Endometrial microvascular endothelial cells (primary cell): ENCODE measurements around the gene THEM4. TPM values are rescaled to one million over a fixed set of nuclear protein-coding genes. Genes with fewer than 3 reads are reported as not detected.
"Not testable (repeated sequence)": the region's sequence is repeated elsewhere in the genome, so short reads cannot be mapped to it uniquely, and the experiment has no call there.

ENCODE experiments used
- in situ Hi-C: cut with HindIII; loops from 2 replicates; pipeline ENCODE4 v1.10.0; 2017; ENCODE audit warnings: low sequenced_read_pairs, low pct_unique_long_range_greater_than_20kb; ENCODE audit errors: inconsistent ontology term
- total RNA-seq: library from RNA; depleted of rRNA; stranded (reverse); fragments of >200 nt; gene quantifications from one replicate; pipeline ENCODE4 v1.2.3, GENCODE V29; 2015; ENCODE audit errors: inconsistent ontology term

THEM4 gene
- total RNA-seq, 1 donor from 2014 or later = 18.0 TPM

GRCh38 chr1:151871284-151872030 lies 37.9 kb downstream of the THEM4 start:
- in situ Hi-C loops = no loop called here

GRCh38 chr1:151868486-151868885 lies 40.8 kb downstream of the THEM4 start:
- in situ Hi-C loops = no loop called here

DNA sequence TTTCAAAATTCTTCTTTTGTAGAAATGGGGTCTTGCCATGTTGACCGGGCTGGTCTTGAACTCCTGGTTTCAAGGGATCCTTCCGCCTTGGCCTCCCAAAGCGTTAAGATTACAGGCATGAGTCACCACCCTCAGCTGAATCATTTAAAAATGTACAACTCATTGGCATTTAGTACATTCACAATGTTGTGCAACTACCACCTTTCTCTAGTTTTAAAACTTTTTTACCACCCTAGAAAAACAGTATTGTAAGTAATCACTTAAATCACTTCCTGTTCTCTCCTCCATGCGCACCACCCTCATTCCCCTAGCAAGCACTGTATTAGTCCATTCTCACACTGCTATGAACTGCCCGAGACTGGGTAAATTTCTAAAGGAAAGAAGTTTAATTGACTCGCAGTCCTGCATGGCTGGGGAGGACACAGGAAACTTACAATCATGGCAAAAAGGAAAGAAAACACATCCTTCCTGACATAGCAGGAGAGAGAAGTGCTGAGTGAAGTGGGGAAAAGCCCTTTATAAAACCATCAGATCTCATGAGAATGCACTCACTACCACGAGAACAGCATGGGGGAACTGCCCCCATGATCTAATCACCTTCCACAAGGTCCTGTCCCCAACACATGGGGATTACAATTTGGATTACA lies 41.4 kb downstream of the THEM4 start:
- in situ Hi-C loops = no loop called here

DNA sequence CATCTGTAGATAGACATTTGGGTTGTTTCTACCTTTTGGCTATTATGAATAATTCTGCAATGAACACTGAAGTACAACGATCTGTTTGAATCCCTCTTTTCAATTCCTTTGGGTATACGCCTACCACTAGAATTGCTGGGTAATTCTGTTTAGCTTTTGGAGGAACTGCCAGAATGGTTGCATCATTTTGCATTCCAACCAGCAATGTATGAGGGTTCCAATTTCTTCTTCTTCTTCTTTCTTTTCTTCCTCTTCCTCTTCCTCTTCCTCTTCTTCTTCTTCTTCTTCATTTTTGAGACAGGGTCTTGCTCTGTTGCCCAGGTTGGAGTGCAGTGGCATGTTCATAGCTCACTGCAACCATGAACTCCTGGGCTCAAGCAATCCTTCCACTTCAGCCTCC lies 42.0 kb downstream of the THEM4 start:
- in situ Hi-C loops = no loop called here

- in situ Hi-C loops = no loop called here
Measured at GRCh38 chr1:151864411-151864810, 44.9 kb downstream of the THEM4 start.

DNA sequence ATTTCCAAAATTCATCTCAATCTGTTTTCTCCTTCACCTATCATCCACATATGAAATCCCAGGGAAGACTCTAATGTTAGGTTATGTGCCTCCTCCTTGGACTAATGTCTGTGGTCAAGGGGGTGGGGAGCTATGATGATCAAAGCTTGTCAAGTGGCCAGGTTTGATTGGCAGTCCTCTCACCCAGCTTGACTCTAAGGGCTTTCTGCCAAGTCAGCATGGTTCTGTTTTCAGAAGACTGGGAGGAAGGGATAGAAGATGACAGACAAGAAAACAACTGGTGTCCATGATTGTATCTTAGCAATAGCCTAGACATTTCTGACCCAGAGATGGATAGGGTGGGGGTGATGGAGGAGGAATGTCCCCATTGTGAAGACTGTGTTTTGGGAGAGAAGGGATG lies 46.7 kb downstream of the THEM4 start:
- in situ Hi-C loops = no loop called here

- in situ Hi-C loops = no loop called here
Measured at GRCh38 chr1:151860504-151861187, 48.7 kb downstream of the THEM4 start.

GRCh38 chr1:151859891-151860293 lies 49.4 kb downstream of the THEM4 start:
- in situ Hi-C loops = no loop called here

GRCh38 chr1:151858886-151859665 lies 50.2 kb downstream of the THEM4 start:
- in situ Hi-C loops = no loop called here

DNA sequence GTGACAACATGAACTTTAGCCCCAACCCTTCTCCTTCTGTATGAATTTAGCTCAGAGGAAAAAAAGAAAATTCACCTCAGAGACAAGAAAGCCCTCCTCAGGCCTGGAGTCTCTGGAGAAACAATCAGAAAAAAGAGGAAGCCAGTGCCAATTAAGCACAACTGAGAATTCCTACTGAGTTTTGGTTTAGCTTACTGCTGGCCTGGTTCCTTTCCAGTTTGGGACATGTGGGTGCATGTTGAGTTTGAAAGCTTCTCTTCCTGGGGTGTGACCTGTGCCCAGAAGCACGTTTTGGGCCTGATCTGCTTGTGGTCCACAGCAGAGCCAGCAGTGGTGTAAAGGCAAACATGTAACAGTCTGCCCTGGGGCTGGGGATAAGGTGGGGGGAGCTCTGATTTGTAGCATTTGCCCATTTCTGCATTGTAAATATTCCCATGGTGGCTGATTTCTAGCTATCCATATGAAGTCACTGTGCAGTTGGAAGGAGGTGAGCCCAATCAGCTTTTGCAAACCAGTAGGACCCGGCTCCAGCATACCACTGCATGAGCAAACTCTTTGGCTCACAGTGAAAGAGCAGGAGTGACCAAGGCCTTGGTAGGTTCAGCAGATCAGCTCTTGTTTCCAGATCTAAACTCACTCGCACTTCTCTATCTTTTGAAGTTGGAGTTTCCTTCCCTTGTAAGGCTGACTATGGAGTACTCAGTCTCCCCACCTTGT lies 51.1 kb downstream of the THEM4 start:
- in situ Hi-C loops = no loop called here

DNA sequence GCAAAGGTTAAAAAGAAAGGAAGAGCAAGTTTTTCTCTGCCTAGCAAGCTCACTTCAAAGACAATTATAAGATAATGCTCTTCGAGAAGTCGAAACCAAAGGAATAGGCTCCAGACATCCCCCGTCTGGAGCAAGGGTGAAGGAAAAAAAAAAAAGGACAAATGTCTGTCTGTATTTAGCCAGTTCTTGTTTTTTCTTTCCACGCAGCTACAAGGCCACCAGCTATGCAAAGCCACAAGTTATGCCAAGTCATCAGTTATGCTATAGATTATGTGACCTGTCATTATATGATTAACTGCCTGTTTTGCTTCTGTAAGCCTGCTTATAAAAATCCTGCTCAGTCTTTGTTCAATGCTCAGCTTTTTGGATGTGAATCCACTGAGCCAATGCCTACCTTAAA lies 53.4 kb downstream of the THEM4 start:
- in situ Hi-C loops = no loop called here

- in situ Hi-C loops = not testable (repeated sequence)
Measured at GRCh38 chr1:151855516-151855915, 53.8 kb downstream of the THEM4 start.

DNA sequence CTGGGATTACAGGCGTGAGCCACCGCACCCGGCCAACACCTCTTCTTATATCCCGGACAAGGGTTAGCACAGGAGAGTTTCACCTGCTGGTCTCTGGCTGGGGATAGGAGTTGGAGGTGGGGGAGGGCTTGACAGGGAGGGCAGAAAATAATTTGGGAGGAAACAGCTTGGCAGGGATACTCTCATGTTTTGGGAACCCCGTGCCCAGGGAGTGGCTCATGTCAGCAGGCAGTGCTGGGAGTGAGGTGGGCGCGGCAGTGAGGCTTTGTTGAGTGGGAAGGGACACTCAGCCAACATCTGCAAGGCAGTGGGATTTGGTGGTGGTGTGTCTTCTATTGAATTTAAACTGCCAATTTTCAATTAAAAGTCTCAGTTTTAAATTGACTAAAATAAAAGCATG lies 54.7 kb downstream of the THEM4 start:
- in situ Hi-C loops = no loop called here

GRCh38 chr1:151853411-151853943 lies 55.8 kb downstream of the THEM4 start, which contains the start of gene THEM5:
Gene THEM5, minus strand, starts transcription at chr1:151853712. Its CDS starts 147 bp downstream, at chr1:151853565.
- in situ Hi-C loops = no loop called here

DNA sequence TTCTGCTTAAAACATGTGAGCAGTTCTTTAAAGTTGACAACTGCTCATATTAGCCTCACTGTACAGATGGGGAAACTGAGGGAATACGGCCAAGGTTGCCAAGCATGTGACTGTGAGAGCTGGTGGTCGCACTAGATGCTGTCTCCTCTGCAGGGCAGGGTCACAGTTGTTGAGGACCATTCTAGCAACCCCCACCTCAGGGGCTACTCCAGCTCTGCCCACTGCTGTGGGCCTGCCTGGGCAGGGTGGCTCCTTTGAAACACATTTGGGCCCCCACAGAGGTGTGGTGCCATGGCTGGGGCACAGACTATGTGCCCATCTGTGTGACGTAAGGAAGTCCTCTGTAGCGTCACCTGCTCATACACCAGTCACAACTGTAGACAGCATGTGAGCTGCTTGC lies 56.6 kb downstream of the THEM4 start:
- in situ Hi-C loops = no loop called here

GRCh38 chr1:151851886-151852285 lies 57.4 kb downstream of the THEM4 start:
- in situ Hi-C loops = no loop called here

DNA sequence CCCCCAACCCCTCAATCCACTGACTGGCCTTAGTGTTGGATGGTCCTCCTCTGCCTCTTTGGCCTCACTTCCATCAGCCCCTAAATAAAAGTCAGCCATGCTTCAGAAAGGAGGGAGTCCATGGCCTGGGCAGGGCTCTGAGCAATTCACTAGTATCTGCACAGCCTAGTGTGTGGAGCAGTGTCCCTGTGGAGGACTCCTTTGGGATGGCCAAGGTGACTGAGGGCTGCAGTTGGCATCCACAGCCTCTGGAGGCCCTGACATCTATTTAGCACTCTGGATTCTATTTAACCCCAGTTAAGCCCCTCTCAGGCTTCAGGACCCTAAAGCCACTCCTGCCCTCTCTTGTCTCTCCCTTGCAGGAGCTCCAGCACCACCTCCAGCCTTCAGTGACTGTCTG lies 59.4 kb downstream of the THEM4 start:
- in situ Hi-C loops = loop anchor here (10.0 kb wide), 1 partner anchor 215 kb away; no protein-coding TSS in a partner anchor

DNA sequence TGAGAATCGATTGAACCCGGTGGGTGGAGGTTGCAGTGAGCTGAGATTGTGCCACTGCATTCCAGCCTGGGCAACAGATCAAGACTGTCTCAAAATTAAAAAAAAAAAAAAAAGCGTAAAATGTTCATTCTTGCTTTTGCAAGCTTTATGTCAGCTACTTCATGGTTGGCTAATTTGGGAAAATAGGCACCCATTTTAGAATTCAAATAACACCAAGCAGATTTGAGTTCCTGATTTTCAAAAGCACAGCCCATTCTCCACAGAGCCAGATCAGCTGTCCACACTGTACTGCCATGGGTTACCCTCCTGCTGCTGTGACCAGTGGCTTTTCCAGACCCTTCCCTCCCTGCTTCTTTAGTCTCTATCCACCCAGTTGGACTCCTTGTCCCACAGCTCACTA lies 60.2 kb downstream of the THEM4 start:
- in situ Hi-C loops = loop anchor here (10.0 kb wide), 1 partner anchor 214 kb away; no protein-coding TSS in a partner anchor
